GM18867 (cell line): Measurements from ENCODE around the gene RYR3.

ENCODE experiments used
- ATAC-seq: cut with Tn5 transposase; IDR thresholded peaks from one replicate; pipeline ENCODE4 v1.9.1; 2021; ENCODE audit warnings: mild to moderate bottlenecking, moderate library complexity; ENCODE audit not compliant: unreplicated experiment

RYR3 gene

GRCh38 chr15:33500432-33501195 lies 189.8 kb downstream of the RYR3 start:
- ATAC-seq = no peak

- ATAC-seq = no peak
Observed at GRCh38 chr15:33503681-33504080, 192.9 kb downstream of the RYR3 start.

GRCh38 chr15:33506781-33507296 lies 196.1 kb downstream of the RYR3 start:
- no peak for ATAC-seq

GRCh38 chr15:33508703-33509102 lies 197.9 kb downstream of the RYR3 start:
- no peak for ATAC-seq

GRCh38 chr15:33515121-33515520 lies 204.4 kb downstream of the RYR3 start:
- ATAC-seq = no peak

GRCh38 chr15:33516563-33516962 lies 205.8 kb downstream of the RYR3 start:
- no peak for ATAC-seq

- ATAC-seq = no peak
Observed at GRCh38 chr15:33517944-33518343, 207.2 kb downstream of the RYR3 start.

GRCh38 chr15:33518421-33518820 lies 207.7 kb downstream of the RYR3 start:
- no peak for ATAC-seq

GRCh38 chr15:33524274-33524673 lies 213.5 kb downstream of the RYR3 start:
- ATAC-seq = no peak

GRCh38 chr15:33526532-33526931 lies 215.8 kb downstream of the RYR3 start:
- ATAC-seq = no peak

GRCh38 chr15:33533197-33533596 lies 222.4 kb downstream of the RYR3 start:
- ATAC-seq = no peak

- no peak for ATAC-seq
Observed at GRCh38 chr15:33534642-33535041, 223.9 kb downstream of the RYR3 start.

- no peak for ATAC-seq
Observed at GRCh38 chr15:33535135-33535534, 224.4 kb downstream of the RYR3 start.

- no peak for ATAC-seq
Observed at GRCh38 chr15:33539825-33540573, 229.2 kb downstream of the RYR3 start.

GRCh38 chr15:33543957-33544356 lies 233.2 kb downstream of the RYR3 start:
- ATAC-seq = no peak

- ATAC-seq = no peak
Observed at GRCh38 chr15:33545866-33546265, 235.1 kb downstream of the RYR3 start.

GRCh38 chr15:33547876-33548275 lies 237.1 kb downstream of the RYR3 start:
- no peak for ATAC-seq

- no peak for ATAC-seq
Observed at GRCh38 chr15:33551860-33552259, 241.1 kb downstream of the RYR3 start.

GRCh38 chr15:33553157-33553556 lies 242.4 kb downstream of the RYR3 start:
- ATAC-seq = no peak

GRCh38 chr15:33559207-33559890 lies 248.6 kb downstream of the RYR3 start:
- no peak for ATAC-seq

- no peak for ATAC-seq
Observed at GRCh38 chr15:33561407-33561806, 250.6 kb downstream of the RYR3 start.

GRCh38 chr15:33561967-33562366 lies 251.2 kb downstream of the RYR3 start:
- ATAC-seq = no peak
